Suppressor macrophage (primary cell): ENCODE measurements around the gene TEX101.
"Not testable (repeated sequence)": the region's sequence is repeated elsewhere in the genome, so short reads cannot be mapped to it uniquely, and the experiment has no call there.

ENCODE experiments used
- DNase-seq, 4 experiments: peaks; one replicate each; pipeline ENCODE4 v3.0.0-alpha.2; 2020 to 2022
- total RNA-seq, 17 experiments: gene quantifications; one replicate each; lab custom pipeline; 2026; ENCODE audit warnings: mixed read lengths in 6 of 17, inconsistent platforms in 3 of 17; lab: John Stamatoyannopoulos, UW

The TEX101 gene
- total RNA-seq: 0 to 1.2 (median 0) reads per million in 17 experiments

GRCh38 chr19:43414554-43414953, at the start of gene TEX101:
TSS of gene TEX101 (plus strand) at chr19:43414890. CDS start at chr19:43415920, 1,030 bp downstream.
- no peak for DNase-seq

GRCh38 chr19:43365677-43366076, 49.0 kb upstream of the TEX101 start:
- DNase-seq: not testable (repeated sequence)

- DNase-seq: no peak
Observed at GRCh38 chr19:43367822-43368221, 46.9 kb upstream of the TEX101 start.

- not testable (repeated sequence) for DNase-seq
Observed at GRCh38 chr19:43368897-43369296, 45.8 kb upstream of the TEX101 start.

GRCh38 chr19:43371909-43372308, 42.8 kb upstream of the TEX101 start:
- DNase-seq: no peak

- no peak for DNase-seq
Observed at GRCh38 chr19:43372462-43372861, 42.2 kb upstream of the TEX101 start.

- DNase-seq: not testable (repeated sequence)
Observed at GRCh38 chr19:43377624-43378023, 37.1 kb upstream of the TEX101 start.

GRCh38 chr19:43380008-43380407, 34.7 kb upstream of the TEX101 start:
- no peak for DNase-seq

GRCh38 chr19:43380771-43381386, 33.8 kb upstream of the TEX101 start:
- no peak for DNase-seq

GRCh38 chr19:43382586-43383216, 32.0 kb upstream of the TEX101 start:
- DNase-seq: not testable (repeated sequence)

- DNase-seq: not testable (repeated sequence)
Observed at GRCh38 chr19:43383254-43383653, 31.4 kb upstream of the TEX101 start.

- not testable (repeated sequence) for DNase-seq
Observed at GRCh38 chr19:43383759-43384158, 30.9 kb upstream of the TEX101 start.

GRCh38 chr19:43390903-43391551, 23.7 kb upstream of the TEX101 start:
- DNase-seq: not testable (repeated sequence)

- not testable (repeated sequence) for DNase-seq
Observed at GRCh38 chr19:43391552-43391935, 23.1 kb upstream of the TEX101 start.

- not testable (repeated sequence) for DNase-seq
Observed at GRCh38 chr19:43393501-43393900, 21.2 kb upstream of the TEX101 start.

GRCh38 chr19:43395561-43395960, 19.1 kb upstream of the TEX101 start:
- no peak for DNase-seq

GRCh38 chr19:43406297-43406696, 8.4 kb upstream of the TEX101 start:
- DNase-seq: no peak

- DNase-seq: no peak
Observed at GRCh38 chr19:43407416-43408005, 7.2 kb upstream of the TEX101 start.

GRCh38 chr19:43408043-43408442, 6.6 kb upstream of the TEX101 start:
- no peak for DNase-seq

- peak in 1 of 4 experiments; percentile 10 for DNase-seq
Observed at GRCh38 chr19:43409415-43409814, 5.3 kb upstream of the TEX101 start.

GRCh38 chr19:43412441-43412840, 2.2 kb upstream of the TEX101 start:
- DNase-seq: no peak

GRCh38 chr19:43416951-43417623, 2.4 kb downstream of the TEX101 start:
- peak in 3 of 4 experiments; percentile 32 to 54 (median 47) for DNase-seq

- no peak for DNase-seq
Observed at GRCh38 chr19:43420954-43421353, 6.3 kb downstream of the TEX101 start.
